ENCODE measurements around the gene FXYD3. TPM values are rescaled to one million over a fixed set of nuclear protein-coding genes. Genes with fewer than 3 reads are reported as not detected.

Gene FXYD3
- total RNA-seq, 1 experiment from 2014 or later, result 36.7 TPM

- H3K9me3 ChIP-seq, result no peaks in the 10 kb centered on the region
- Mint-ChIP-seq H3K4me1 (ENCODE audit: low read depth, unreplicated experiment) (peaks cover 16% of the 10 kb centered on the region), H3K9me3 (ENCODE audit: unreplicated experiment) (no peaks in the 10 kb centered on the region), H3K36me3 (ENCODE audit: insufficient read depth, unreplicated experiment) (peaks cover 8% of the 10 kb centered on the region), H3K4me3 (ENCODE audit: unreplicated experiment) (no peak overlapping the region), H3K27ac (ENCODE audit: unreplicated experiment) (no peak overlapping the region), H3K27me3 (ENCODE audit: insufficient read depth, unreplicated experiment) (no peaks in the 10 kb centered on the region)
- ChIA-PET CTCF (no interaction called here), POLR2A (no interaction called here)
- BruUV-seq (replicated peaks), result no TSS peak
- peaks cover 5% of the 10 kb centered on the region for H3K4me1 ChIP-seq
- no peak for DNase-seq
- 0 out of 2 replicates have a peak, but pooled peaks cover 2% of the 10 kb centered on the region for H3K36me3 ChIP-seq (ENCODE audit: control insufficient read depth, insufficient read depth, low read length)
- no peak overlapping the region for H3K4me3 ChIP-seq (ENCODE audit: low read depth, low read length)
- no peaks in the 10 kb centered on the region for H3K27me3 ChIP-seq (replicated peaks; ENCODE audit: control insufficient read depth, insufficient read depth, low read length)
- intact Hi-C loops (cut with micrococcal nuclease; ENCODE audit: unreplicated experiment), result no loop called here
- TF ChIP-seq CTCF (IDR thresholded peaks at IDR 0.05; ENCODE audit: insufficient read depth in 1 of 2, low read depth in 1 of 2, low read length in 1 of 2, severe bottlenecking in 1 of 2, unreplicated experiment in 1 of 2), result no peak
These were observed 7.3 kb downstream of the FXYD3 start for GRCh38 chr19:35122687-35123551.

- Mint-ChIP-seq H3K4me3 (ENCODE audit: unreplicated experiment) (peak overlapping the region; percentile 82), H3K27ac (ENCODE audit: unreplicated experiment) (peak overlapping the region; percentile 41), H3K27me3 (ENCODE audit: insufficient read depth, unreplicated experiment) (no peaks in the 10 kb centered on the region), H3K36me3 (ENCODE audit: insufficient read depth, unreplicated experiment) (peaks cover 8% of the 10 kb centered on the region), H3K9me3 (ENCODE audit: unreplicated experiment) (no peaks in the 10 kb centered on the region), H3K4me1 (ENCODE audit: low read depth, unreplicated experiment) (peaks cover 16% of the 10 kb centered on the region)
- CTCF ChIA-PET, result no interaction called here
- no TSS peak for BruUV-seq (replicated peaks)
- POLR2A ChIA-PET, result no interaction called here
- H3K27me3 ChIP-seq (replicated peaks; ENCODE audit: control insufficient read depth, insufficient read depth, low read length), result no peaks in the 10 kb centered on the region
- H3K4me1 ChIP-seq, result peaks cover 5% of the 10 kb centered on the region
- H3K4me3 ChIP-seq (ENCODE audit: low read depth, low read length), result no peak overlapping the region
- no peak for TF ChIP-seq CTCF (IDR thresholded peaks at IDR 0.05; ENCODE audit: insufficient read depth in 1 of 2, low read depth in 1 of 2, low read length in 1 of 2, severe bottlenecking in 1 of 2, unreplicated experiment in 1 of 2)
- H3K36me3 ChIP-seq (ENCODE audit: control insufficient read depth, insufficient read depth, low read length), result 0 out of 2 replicates have a peak, but pooled peaks cover 2% of the 10 kb centered on the region
- no peaks in the 10 kb centered on the region for H3K9me3 ChIP-seq
- intact Hi-C loops (cut with micrococcal nuclease; ENCODE audit: unreplicated experiment), result no loop called here
- DNase-seq, result no peak
These were observed 8.0 kb downstream of the FXYD3 start for GRCh38 chr19:35123573-35123972.

GRCh38 chr19:35124098-35125060, 8.8 kb downstream of the FXYD3 start:
- H3K27ac Mint-ChIP-seq (ENCODE audit: unreplicated experiment), result peak overlapping the region; percentile 41
- ChIA-PET CTCF (interaction anchor here (0.9 to 1.8 kb wide), 6 partner anchors 8 to 69 kb away, joined by 3 to 8 read pairs (median 4); no protein-coding TSS in a partner anchor), POLR2A (no interaction called here)
- Histone ChIP-seq H3K9me3 (no peaks in the 10 kb centered on the region), H3K27me3 (replicated peaks; ENCODE audit: control insufficient read depth, insufficient read depth, low read length) (no peaks in the 10 kb centered on the region), H3K4me1 (peaks cover 6% of the 10 kb centered on the region), H3K4me3 (ENCODE audit: low read depth, low read length) (peak overlapping the region; percentile 44), H3K36me3 (ENCODE audit: control insufficient read depth, insufficient read depth, low read length) (0 out of 2 replicates have a peak, but pooled peaks cover 2% of the 10 kb centered on the region)
- H3K9me3 Mint-ChIP-seq (ENCODE audit: unreplicated experiment), result no peaks in the 10 kb centered on the region
- DNase-seq, result peak; percentile 93
- BruUV-seq (replicated peaks), result no TSS peak
- intact Hi-C loops (cut with micrococcal nuclease; ENCODE audit: unreplicated experiment), result loop anchor here (1.0 kb wide), 1 partner anchor 8 kb away; no protein-coding TSS in a partner anchor
- peaks cover 16% of the 10 kb centered on the region for H3K4me1 Mint-ChIP-seq (ENCODE audit: low read depth, unreplicated experiment)
- peak overlapping the region; percentile 82 for H3K4me3 Mint-ChIP-seq (ENCODE audit: unreplicated experiment)
- TF ChIP-seq CTCF (IDR thresholded peaks at IDR 0.05; ENCODE audit: insufficient read depth in 1 of 2, low read depth in 1 of 2, low read length in 1 of 2, severe bottlenecking in 1 of 2, unreplicated experiment in 1 of 2), result no peak
- H3K27me3 Mint-ChIP-seq (ENCODE audit: insufficient read depth, unreplicated experiment), result no peaks in the 10 kb centered on the region
- peaks cover 8% of the 10 kb centered on the region for H3K36me3 Mint-ChIP-seq (ENCODE audit: insufficient read depth, unreplicated experiment)
